Measurements from ENCODE around the gene SHB. TPM values are rescaled to one million over a fixed set of nuclear protein-coding genes. Genes with fewer than 3 reads are reported as not detected.

The SHB gene
- polyA plus RNA-seq, 1 donor (not counting 4 experiments of a cell fraction or from before 2014, with no cell fraction given): 10.9 TPM

- H3K79me2 ChIP-seq (ENCODE audit: control insufficient read depth, insufficient read depth, low read length): peaks cover 34% of the 10 kb centered on the region
- TF ChIP-seq CTCF (optimal IDR thresholded peaks at IDR 0.05 in 1 of 3, IDR thresholded peaks at IDR 0.05 in 1 of 3, conservative IDR thresholded peaks at IDR 0.05 in 1 of 3; ENCODE audit: extremely low read depth in 1 of 3, insufficient read depth in 2 of 3, low read length in 3 of 3) (no peak), EZH2 (IDR thresholded peaks at IDR 0.05; ENCODE audit: low read length) (no peak)
- H3K27ac ChIP-seq (ENCODE audit: control insufficient read depth, insufficient read depth, low read length): peak overlapping the region; percentile 68
- peaks cover 6% of the 10 kb centered on the region for H3K9me1 ChIP-seq (ENCODE audit: control insufficient read depth, extremely low read depth, insufficient read depth, low read length)
- no peak overlapping the region for H3K4me3 ChIP-seq (ENCODE audit: control insufficient read depth in 2 of 3, extremely low read depth in 1 of 3, insufficient read depth in 2 of 3, low read depth in 1 of 3, low read length in 3 of 3)
- DNase-seq (ENCODE audit: low read depth, low spot score) (no peak), FAIRE-seq (peak; percentile 5)
- H3K9ac ChIP-seq (ENCODE audit: control insufficient read depth, extremely low read depth, insufficient read depth, low read length): peak overlapping the region; percentile 13
- no peak overlapping the region for H2AFZ ChIP-seq (ENCODE audit: control insufficient read depth, low read length)
- H3K9me3 ChIP-seq (ENCODE audit: control insufficient read depth, low read depth, low read length): no peaks in the 10 kb centered on the region
- dilution Hi-C loops (cut with MboI; ENCODE audit: extremely low pct_ligation_motif_present, low sequenced_read_pairs): no loop called here
- H3K27me3 ChIP-seq (ENCODE audit: control insufficient read depth, extremely low read depth, insufficient read depth, low read length): no peaks in the 10 kb centered on the region
- H3K4me1 ChIP-seq (ENCODE audit: control insufficient read depth, extremely low read depth, insufficient read depth, low read length): peaks cover 63% of the 10 kb centered on the region
- H4K20me1 ChIP-seq (ENCODE audit: control insufficient read depth, extremely low read depth, insufficient read depth, low read length): no peaks in the 10 kb centered on the region
- H3K36me3 ChIP-seq (ENCODE audit: control insufficient read depth in 2 of 2, extremely low read depth in 1 of 2, insufficient read depth in 2 of 2, low read length in 2 of 2): peaks cover 7 to 10% of the 10 kb centered on the region in 2 experiments
- H3K4me2 ChIP-seq (ENCODE audit: control insufficient read depth, extremely low read depth, insufficient read depth, low read depth, low read length): peak overlapping the region; percentile 67
Observed at GRCh38 chr9:37965116-37965515, 103.9 kb downstream of the SHB start.

GRCh38 chr9:37964740-37965081, 104.3 kb downstream of the SHB start:
- peaks cover 63% of the 10 kb centered on the region for H3K4me1 ChIP-seq (ENCODE audit: control insufficient read depth, extremely low read depth, insufficient read depth, low read length)
- FAIRE-seq: no peak

More at GRCh38 chr9:37964740-37965081, 104.3 kb downstream of the SHB start:
- Histone ChIP-seq H3K36me3 (ENCODE audit: control insufficient read depth in 2 of 2, extremely low read depth in 1 of 2, insufficient read depth in 2 of 2, low read length in 2 of 2) (peaks cover 7 to 10% of the 10 kb centered on the region in 2 experiments), H3K4me2 (ENCODE audit: control insufficient read depth, extremely low read depth, insufficient read depth, low read depth, low read length) (peak overlapping the region; percentile 67), H3K27me3 (ENCODE audit: control insufficient read depth, extremely low read depth, insufficient read depth, low read length) (no peaks in the 10 kb centered on the region), H3K9me1 (ENCODE audit: control insufficient read depth, extremely low read depth, insufficient read depth, low read length) (peaks cover 6% of the 10 kb centered on the region), H3K79me2 (ENCODE audit: control insufficient read depth, insufficient read depth, low read length) (peaks cover 34% of the 10 kb centered on the region), H3K27ac (ENCODE audit: control insufficient read depth, insufficient read depth, low read length) (peak overlapping the region; percentile 68), H3K4me3 (ENCODE audit: control insufficient read depth in 2 of 3, extremely low read depth in 1 of 3, insufficient read depth in 2 of 3, low read depth in 1 of 3, low read length in 3 of 3) (peak overlapping the region in 1 of 3 experiments; percentile 13), H3K9me3 (ENCODE audit: control insufficient read depth, low read depth, low read length) (no peaks in the 10 kb centered on the region), H4K20me1 (ENCODE audit: control insufficient read depth, extremely low read depth, insufficient read depth, low read length) (no peaks in the 10 kb centered on the region), H2AFZ (ENCODE audit: control insufficient read depth, low read length) (no peak overlapping the region), H3K9ac (ENCODE audit: control insufficient read depth, extremely low read depth, insufficient read depth, low read length) (peak overlapping the region; percentile 13)
- TF ChIP-seq EZH2 (IDR thresholded peaks at IDR 0.05; ENCODE audit: low read length): no peak
- no peak for TF ChIP-seq CTCF (optimal IDR thresholded peaks at IDR 0.05 in 1 of 3, IDR thresholded peaks at IDR 0.05 in 1 of 3, conservative IDR thresholded peaks at IDR 0.05 in 1 of 3; ENCODE audit: extremely low read depth in 1 of 3, insufficient read depth in 2 of 3, low read length in 3 of 3)
- dilution Hi-C loops (cut with MboI; ENCODE audit: extremely low pct_ligation_motif_present, low sequenced_read_pairs): no loop called here
- no peak for DNase-seq (ENCODE audit: low read depth, low spot score)
